GM18868 (cell line): ENCODE results near the gene OR8B3.
"Not testable (repeated sequence)": the region's sequence is repeated elsewhere in the genome, so short reads cannot be mapped to it uniquely, and the experiment has no call there.

Experiments used
- ATAC-seq: cut with Tn5 transposase; IDR thresholded peaks from one replicate; pipeline ENCODE4 v1.9.1; 2021; ENCODE audit warnings: mild to moderate bottlenecking, moderate library complexity; ENCODE audit not compliant: unreplicated experiment

The OR8B3 gene

DNA sequence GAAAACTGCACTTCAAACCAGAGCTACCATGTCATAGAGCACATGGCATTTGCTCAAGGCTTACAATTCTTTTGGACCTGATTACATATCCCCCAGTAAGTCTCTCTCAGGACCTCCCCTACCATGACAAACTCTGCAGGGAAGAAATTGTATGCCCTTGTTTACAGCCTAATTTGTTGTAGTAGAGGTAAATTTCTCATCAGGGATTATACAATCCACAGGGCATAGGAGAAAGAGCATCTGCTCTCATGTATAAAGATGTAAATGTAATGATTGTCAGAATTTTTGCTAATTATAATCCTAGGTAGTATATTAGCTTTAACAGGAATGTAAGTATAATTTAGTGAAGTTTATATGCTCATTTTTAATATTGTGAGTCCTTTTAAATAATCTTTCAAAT is at the start of gene OR8B3:
TSS of gene OR8B3 (minus strand) at position 101 of the 400 bp plus-strand sequence. CDS start 1,673 bp downstream, outside the sequence.
- no peak for ATAC-seq

GRCh38 chr11:124446916-124447315 is 48.1 kb upstream of the OR8B3 start:
- ATAC-seq, result no peak

DNA sequence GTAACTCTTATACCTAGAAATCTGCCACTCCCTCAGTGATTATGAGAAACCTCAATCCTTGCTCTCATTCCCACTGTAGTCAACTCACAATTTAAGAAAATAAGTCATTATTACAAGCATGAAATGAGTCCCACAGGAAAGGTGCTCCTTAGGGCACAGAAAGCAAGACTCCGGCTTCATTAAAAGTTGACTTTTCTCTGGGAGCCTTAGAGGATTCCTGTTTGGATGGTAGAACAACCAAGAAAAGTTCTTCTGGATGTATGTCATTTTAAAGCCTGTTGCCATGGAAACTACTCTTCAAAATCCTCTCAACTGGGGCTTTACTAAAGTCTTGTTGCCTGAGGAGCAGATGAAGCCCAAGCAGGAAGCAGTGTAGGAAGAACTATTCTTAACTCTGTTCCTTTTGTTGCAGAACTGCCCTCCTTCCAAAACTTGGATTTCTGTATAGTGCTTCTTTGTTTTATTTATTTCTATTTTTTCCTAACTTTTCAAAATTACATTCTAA is 46.9 kb upstream of the OR8B3 start, which contains the start of gene OR8B8:
TSS of gene OR8B8 (minus strand) at position 51 of the 505 bp plus-strand sequence. CDS start 4,611 bp downstream, outside the sequence.
- ATAC-seq, result no peak

DNA sequence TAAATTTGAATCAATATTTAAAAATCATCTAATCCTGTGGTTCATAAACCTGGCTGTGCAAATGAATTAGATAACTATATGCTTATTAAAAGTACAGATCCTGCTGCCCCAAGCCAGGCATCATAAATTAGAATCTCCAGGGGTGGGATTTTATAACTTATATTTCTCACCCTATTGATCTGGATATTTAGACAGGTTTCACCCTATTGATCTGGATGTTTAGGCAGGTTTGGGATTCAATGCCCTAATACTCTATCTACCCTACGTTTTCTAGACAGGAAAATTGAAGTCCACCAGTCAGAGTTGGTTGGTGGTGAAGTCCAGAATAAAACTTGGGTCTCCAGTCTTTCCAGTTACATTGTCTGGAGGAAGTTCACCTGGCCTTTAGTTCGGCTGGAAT is 44.0 kb upstream of the OR8B3 start:
- no peak for ATAC-seq

GRCh38 chr11:124442442-124442841 is 43.6 kb upstream of the OR8B3 start:
- no peak for ATAC-seq

GRCh38 chr11:124441519-124441918 is 42.7 kb upstream of the OR8B3 start:
- no peak for ATAC-seq

- no peak for ATAC-seq
These were observed 42.3 kb upstream of the OR8B3 start for GRCh38 chr11:124441081-124441480.

DNA sequence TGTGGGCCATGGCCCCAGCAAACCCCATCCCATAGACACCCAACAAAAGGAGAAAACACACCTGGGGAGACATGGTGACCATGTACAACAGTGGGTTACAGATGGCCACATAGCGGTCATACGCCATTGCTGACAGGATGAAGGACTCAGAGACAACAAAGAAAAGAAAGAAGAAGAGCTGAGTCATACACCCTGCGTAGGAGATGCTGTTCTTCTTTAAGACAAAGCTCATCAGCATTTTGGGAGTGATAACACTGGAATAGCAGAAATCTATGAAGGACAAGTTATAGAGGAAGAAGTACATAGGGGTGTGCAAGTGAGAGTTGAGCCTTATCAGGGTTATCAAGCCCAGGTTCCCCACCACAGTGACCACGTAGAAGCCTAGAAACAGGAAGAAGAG is 41.8 kb upstream of the OR8B3 start:
- ATAC-seq, result no peak

- no peak for ATAC-seq
These were observed 35.9 kb upstream of the OR8B3 start for GRCh38 chr11:124434699-124435098.

- ATAC-seq, result no peak
These were observed 30.8 kb upstream of the OR8B3 start for GRCh38 chr11:124429599-124429998.

DNA sequence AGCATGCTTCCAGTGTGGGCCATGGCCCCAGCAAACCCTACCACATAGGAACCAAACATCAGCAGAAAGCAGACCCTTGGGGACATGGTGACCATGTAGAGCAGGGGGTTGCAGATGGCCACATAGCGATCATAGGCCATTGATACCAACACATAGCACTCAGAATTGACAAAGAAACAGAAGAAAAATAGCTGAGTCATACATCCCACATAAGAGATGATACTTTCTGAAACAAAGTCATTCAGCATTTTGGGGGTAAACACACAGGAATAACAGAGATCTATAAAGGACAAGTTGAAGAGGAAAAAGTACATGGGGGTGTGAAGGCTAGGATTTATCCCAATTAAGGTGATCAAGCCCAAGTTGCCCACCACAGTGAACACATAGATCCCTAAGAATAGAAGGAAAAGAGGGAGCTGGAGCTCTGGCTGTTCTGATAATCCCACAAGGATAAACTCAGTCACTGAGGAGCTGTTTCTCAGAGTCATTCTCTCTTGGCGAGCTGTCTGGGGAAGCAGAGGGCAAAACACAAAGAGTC is 25.6 kb upstream of the OR8B3 start, which contains the start of gene OR8B4:
TSS of gene OR8B4 (minus strand) at position 488 of the 538 bp plus-strand sequence. CDS start at position 488, 0 bp downstream.
- no peak for ATAC-seq

- ATAC-seq, result no peak
These were observed 22.2 kb upstream of the OR8B3 start for GRCh38 chr11:124421043-124421442.

DNA sequence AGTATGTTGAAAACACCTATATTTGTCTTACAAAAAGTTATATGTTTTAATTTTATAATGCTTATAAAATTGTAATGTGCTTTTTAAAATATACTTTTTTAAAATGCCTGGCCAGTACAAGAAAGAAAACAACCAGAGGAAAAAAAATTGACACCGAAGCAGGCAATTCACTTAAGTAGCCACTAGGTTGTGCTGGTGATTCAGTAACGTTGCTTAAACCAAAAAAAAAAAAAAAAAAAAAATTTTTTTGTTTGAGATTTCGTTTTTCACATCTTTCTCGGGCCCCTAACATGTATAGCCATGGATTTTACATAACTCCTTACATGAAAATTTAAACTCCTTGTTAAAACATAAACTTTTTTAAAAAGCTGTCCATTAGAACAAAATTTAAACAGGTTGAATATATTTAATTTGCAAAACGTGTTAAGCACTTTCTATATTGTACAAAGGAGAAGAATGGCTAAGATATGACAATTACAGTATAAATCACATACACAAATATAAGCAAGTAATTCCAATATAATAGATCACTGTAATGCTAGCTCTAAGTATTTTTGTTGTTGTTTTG is 16.6 kb upstream of the OR8B3 start:
- ATAC-seq, result no peak

DNA sequence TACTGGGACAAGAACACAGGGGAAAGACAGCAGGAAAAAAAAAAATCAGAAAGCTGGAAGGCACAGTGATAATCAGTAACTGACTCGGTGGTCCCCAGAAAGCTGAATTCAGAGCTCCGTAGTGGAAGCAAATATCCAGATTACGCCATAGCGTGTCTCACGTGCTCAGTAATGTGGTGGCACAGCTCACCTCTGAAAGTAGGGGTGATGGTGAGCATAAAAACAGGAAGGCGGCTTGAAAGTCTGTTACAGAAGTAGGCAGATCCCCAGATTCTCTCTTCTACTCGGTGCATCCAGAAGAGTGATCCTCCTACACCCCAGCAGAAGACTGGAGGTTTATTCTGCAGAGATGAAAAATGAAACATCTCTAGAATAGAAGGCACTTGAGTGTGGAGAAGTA is 11.1 kb upstream of the OR8B3 start:
- ATAC-seq, result no peak

DNA sequence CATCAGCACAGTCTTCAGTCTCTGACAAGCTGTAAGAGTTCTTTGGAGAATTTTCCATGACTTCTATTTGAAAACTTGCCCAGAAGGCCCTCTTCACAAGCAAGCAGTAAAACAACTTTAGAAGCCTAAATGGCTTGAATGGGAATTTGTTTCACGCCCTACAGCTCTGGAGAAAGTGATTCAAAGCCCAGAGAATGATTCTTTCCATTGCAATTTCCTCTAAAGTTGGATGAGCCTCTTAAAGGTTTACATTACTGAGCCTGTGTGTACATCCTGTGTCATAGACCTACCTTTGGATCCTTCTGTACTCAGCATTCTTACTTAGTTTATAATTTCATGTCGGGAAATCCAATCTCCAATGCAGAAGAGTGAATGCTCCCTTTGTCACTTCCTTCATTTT is 6.8 kb upstream of the OR8B3 start:
- no peak for ATAC-seq

- not testable (repeated sequence) for ATAC-seq
These were observed 4.4 kb upstream of the OR8B3 start for GRCh38 chr11:124403186-124403585.

DNA sequence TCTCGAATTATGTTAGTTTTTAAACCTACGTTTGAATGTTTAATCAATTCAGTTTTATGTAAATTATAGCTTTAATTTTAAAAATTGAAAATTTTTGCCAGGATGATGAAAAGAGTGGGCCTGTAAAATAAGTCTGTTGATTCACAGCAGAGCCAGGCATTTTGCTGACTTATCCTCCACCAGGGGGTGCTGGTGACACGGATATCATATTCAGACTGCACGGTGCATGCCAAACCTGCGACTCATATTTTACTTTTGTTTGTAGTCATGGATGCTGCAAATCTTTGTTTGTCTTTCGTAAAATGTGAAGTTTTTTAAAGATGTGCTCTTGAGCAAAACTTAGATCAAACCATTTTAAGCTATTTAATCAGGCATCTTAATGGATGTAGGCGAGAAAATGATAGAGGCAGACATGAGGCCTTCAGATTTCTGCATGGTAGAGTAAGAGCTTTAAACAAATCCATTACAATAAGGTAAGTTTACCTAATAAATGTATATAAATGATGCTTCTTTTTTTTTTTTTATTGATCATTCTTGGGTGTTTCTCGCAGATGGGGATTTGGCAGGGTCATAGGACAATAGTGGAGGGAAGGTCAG is 3.6 kb upstream of the OR8B3 start:
- ATAC-seq, result peak; percentile 93

GRCh38 chr11:124396847-124397246 is 2.0 kb downstream of the OR8B3 start:
- ATAC-seq, result not testable (repeated sequence)

DNA sequence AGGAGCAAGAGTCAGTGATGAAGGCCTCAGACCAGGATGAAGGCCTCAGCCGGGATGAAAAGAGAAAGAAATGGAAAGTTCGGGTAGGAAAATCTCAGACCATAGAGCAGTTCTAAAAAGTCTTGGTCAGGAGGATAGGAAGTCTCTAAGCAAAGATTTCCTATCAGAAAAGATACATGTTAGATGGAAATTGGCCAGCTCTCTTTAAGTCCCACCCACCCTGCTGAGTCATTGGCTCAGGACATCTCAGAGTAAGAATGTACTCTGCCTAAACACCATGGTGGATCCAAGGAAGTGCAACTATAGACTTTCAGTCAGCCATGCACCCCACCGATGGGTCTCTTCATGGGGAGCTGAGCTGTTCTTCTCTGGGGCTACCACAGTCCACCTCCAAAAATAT is 4.4 kb downstream of the OR8B3 start:
- no peak for ATAC-seq

GRCh38 chr11:124384399-124384798 is 14.4 kb downstream of the OR8B3 start, which contains the start of gene OR8B2:
OR8B2 (minus strand) TSS chr11:124384499; CDS start chr11:124383343, 1,156 bp downstream.
- no peak for ATAC-seq

GRCh38 chr11:124382857-124383256 is 16.0 kb downstream of the OR8B3 start:
- not testable (repeated sequence) for ATAC-seq

GRCh38 chr11:124380585-124380984 is 18.2 kb downstream of the OR8B3 start:
- ATAC-seq, result no peak
